Measurements from ENCODE around the gene ACSS3.

- no peak for TF ChIP-seq CTCF (IDR thresholded peaks at IDR 0.05; ENCODE audit: insufficient read depth, low read length, poor library complexity, severe bottlenecking)
- no peak for TF ChIP-seq EZH2phosphoT487 (conservative IDR thresholded peaks at IDR 0.05; ENCODE audit: low read length)
Measured at GRCh38 chr12:81168445-81168844, 90.6 kb downstream of the ACSS3 start.

Data from SU-DHL-6 (cell line).